AG04450 (cell line): Measurements from ENCODE around the gene CTH. TPM values are rescaled to one million over a fixed set of nuclear protein-coding genes. Genes with fewer than 3 reads are reported as not detected.

Experiments used
- CTCF ChIA-PET: fragments of 300-600, 350-600 bp; formaldehyde crosslinking; extraction: SDS; loops from one replicate; lab custom pipeline; 2022; ENCODE audit warnings: antibody characterized with exemption, inconsistent platforms; lab: Charles Lee
- POLR2A ChIA-PET: fragments of 350-600 bp; formaldehyde crosslinking; extraction: SDS; loops from one replicate; lab custom pipeline; 2021; ENCODE audit warnings: antibody characterized with exemption, inconsistent platforms; lab: Yijun Ruan, JAX
- DNase-seq: peaks from one replicate; pipeline ENCODE4 v3.0.0-alpha.2; 2011; ENCODE audit warnings: low read depth, low spot score
- H3K27ac ChIP-seq: one replicate; pipeline ENCODE4 v1.5.1; 2012; ENCODE audit warnings: low read depth, low read length, control low read depth
- H3K27me3 ChIP-seq: one replicate; pipeline ENCODE4 v1.6.0; 2012; ENCODE audit warnings: low read length; ENCODE audit not compliant: control insufficient read depth, insufficient read depth
- H3K4me3 ChIP-seq: 2 replicates; pipeline ENCODE4 v1.5.1; 2011; ENCODE audit warnings: mild to moderate bottlenecking, low read depth, low read length, control low read depth
- H3K9me3 ChIP-seq: 2 replicates; pipeline ENCODE4 v1.5.1; 2012; ENCODE audit warnings: low read length; ENCODE audit not compliant: control insufficient read depth, insufficient read depth
- CTCF ChIP-seq: IDR thresholded peaks from 2 replicates; pipeline ENCODE4 v1.5.1; 2011; ENCODE audit warnings: low read depth, low read length, control low read depth, inconsistent platforms
- polyA plus RNA-seq: library from polyadenylated mRNA; depleted of rRNA; stranded (reverse); fragments of >200 nt; gene quantifications from 2 replicates; pipeline ENCODE4 v1.2.3, GENCODE V29; 2011

CTH gene
- polyA plus RNA-seq, 1 experiment, result 9.6 TPM

DNA sequence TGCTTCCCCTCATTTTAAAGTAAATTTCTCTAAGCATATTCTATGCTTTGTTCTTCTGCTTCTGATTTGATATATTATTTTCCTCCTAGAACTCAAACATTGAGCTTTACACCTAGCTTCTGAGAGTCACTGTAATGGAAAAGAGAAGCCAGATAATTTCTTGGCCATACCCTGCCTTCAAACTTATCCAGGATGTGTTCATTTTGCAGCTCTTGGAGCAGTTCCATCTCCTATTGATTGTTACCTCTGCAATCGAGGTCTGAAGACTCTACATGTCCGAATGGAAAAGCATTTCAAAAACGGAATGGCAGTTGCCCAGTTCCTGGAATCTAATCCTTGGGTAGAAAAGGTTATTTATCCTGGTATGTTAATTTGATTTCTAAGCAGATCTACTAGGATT lies 20.8 kb downstream of the CTH start:
- DNase-seq, result no peak
- ChIA-PET CTCF (no interaction called here), POLR2A (no interaction called here)
- Histone ChIP-seq H3K9me3 (no peaks in the 10 kb centered on the region), H3K27ac (no peak overlapping the region), H3K4me3 (no peak overlapping the region), H3K27me3 (no peaks in the 10 kb centered on the region)
- no peak for TF ChIP-seq CTCF

GRCh38 chr1:70434253-70434859 lies 23.3 kb downstream of the CTH start:
- POLR2A ChIA-PET, result no interaction called here
- Histone ChIP-seq H3K4me3 (no peak overlapping the region), H3K9me3 (no peaks in the 10 kb centered on the region), H3K27me3 (no peaks in the 10 kb centered on the region), H3K27ac (no peak overlapping the region)
- no peak for TF ChIP-seq CTCF
- DNase-seq, result no peak
- CTCF ChIA-PET, result no interaction called here

- no peak for DNase-seq
- POLR2A ChIA-PET, result no interaction called here
- Histone ChIP-seq H3K9me3 (no peaks in the 10 kb centered on the region), H3K27ac (no peak overlapping the region), H3K4me3 (no peak overlapping the region), H3K27me3 (no peaks in the 10 kb centered on the region)
- TF ChIP-seq CTCF, result peak; percentile 58
- CTCF ChIA-PET, result interaction anchor here (0.6 to 1.1 kb wide), 6 partner anchors 22 to 613 kb away, joined by 3 to 7 read pairs (median 4); no protein-coding TSS in a partner anchor
These were observed 25.7 kb downstream of the CTH start for GRCh38 chr1:70436622-70437251.

DNA sequence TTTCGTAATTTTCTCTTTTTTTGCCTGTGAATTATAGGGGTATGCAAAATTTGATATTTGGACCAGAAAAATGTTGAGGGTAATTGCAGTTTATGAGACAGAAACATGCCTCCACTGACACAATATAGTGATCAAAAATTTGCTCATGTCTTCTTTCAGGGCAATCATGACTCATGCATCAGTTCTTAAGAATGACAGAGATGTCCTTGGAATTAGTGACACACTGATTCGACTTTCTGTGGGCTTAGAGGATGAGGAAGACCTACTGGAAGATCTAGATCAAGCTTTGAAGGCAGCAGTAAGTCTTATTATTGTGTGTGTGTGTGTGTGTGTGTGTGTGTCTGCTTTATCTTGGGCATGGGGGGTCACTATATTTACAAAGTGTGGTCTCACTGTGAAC lies 27.5 kb downstream of the CTH start:
- no peaks in the 10 kb centered on the region for H3K27me3 ChIP-seq
- no peaks in the 10 kb centered on the region for H3K9me3 ChIP-seq
- no peak for DNase-seq
- no peak for TF ChIP-seq CTCF
- CTCF ChIA-PET, result interaction anchor here (0.6 to 1.1 kb wide), 4 partner anchors 13 to 196 kb away, joined by 3 to 4 read pairs (median 3); no protein-coding TSS in a partner anchor
- POLR2A ChIA-PET, result no interaction called here
- no peak overlapping the region for H3K4me3 ChIP-seq
- no peak overlapping the region for H3K27ac ChIP-seq

GRCh38 chr1:70440642-70441391 lies 29.7 kb downstream of the CTH start:
- no peak for DNase-seq
- no peaks in the 10 kb centered on the region for H3K27me3 ChIP-seq
- ChIA-PET POLR2A (no interaction called here), CTCF (no interaction called here)
- no peaks in the 10 kb centered on the region for H3K9me3 ChIP-seq
- no peak overlapping the region for H3K4me3 ChIP-seq
- H3K27ac ChIP-seq, result no peak overlapping the region
- no peak for TF ChIP-seq CTCF
